ENCODE results near the gene NCS1. TPM values are rescaled to one million over a fixed set of nuclear protein-coding genes. Genes with fewer than 3 reads are reported as not detected.

The NCS1 gene
- total and polyA plus RNA-seq, 9 of the 15 experiments (the other 6 are each of a cell fraction or from before 2014, with no cell fraction given), result 0.28 to 27.0 (median 9.6) TPM

GRCh38 chr9:130149654-130150286, 22.4 kb upstream of the NCS1 start (continued):
- no peak for TF ChIP-seq BCLAF1 (IDR thresholded peaks at IDR 0.05; ENCODE audit: borderline replicate concordance in 1 of 2, control insufficient read depth in 1 of 2, low read depth in 2 of 2, low read length in 1 of 2)
- 0 out of 2 replicates have a peak, but pooled peaks have one; percentile 37 for TF ChIP-seq ADNP (tag; IDR thresholded peaks at IDR 0.05)
- peak; percentile 29 for TF ChIP-seq MEIS2 (IDR thresholded peaks at IDR 0.05; ENCODE audit: partially characterized antibody)
- TF ChIP-seq NKRF (IDR thresholded peaks at IDR 0.05; ENCODE audit: borderline replicate concordance), result no peak
- no peak for TF ChIP-seq FOXA1 (IDR thresholded peaks at IDR 0.05; ENCODE audit: borderline replicate concordance)
- no peak for TF ChIP-seq HDAC1 (IDR thresholded peaks at IDR 0.05)
- TF ChIP-seq CHD4 (IDR thresholded peaks at IDR 0.05; ENCODE audit: insufficient read depth, insufficient replicate concordance, low read depth, low read length, poor library complexity, severe bottlenecking), result no peak
- peak; percentile 52; the same call in 1 of the 2 replicates for TF ChIP-seq ZBTB7A (IDR thresholded peaks at IDR 0.05; ENCODE audit: borderline replicate concordance, control insufficient read depth, low read depth, low read length)
- no peak for TF ChIP-seq HDAC3 (IDR thresholded peaks at IDR 0.05; ENCODE audit: borderline replicate concordance, partially characterized antibody)
- TF ChIP-seq ZNF77 (CRISPR knock-in tag; IDR thresholded peaks at IDR 0.05), result no peak
- no peak for TF ChIP-seq ESRRB (CRISPR knock-in tag; IDR thresholded peaks at IDR 0.05; ENCODE audit: borderline replicate concordance)
- no peak for TF ChIP-seq FOXM1 (IDR thresholded peaks at IDR 0.05; ENCODE audit: low read depth)
- TF ChIP-seq FOXM1 (CRISPR knock-in tag; IDR thresholded peaks at IDR 0.05; ENCODE audit: low read depth), result 0 out of 2 replicates have a peak, but pooled peaks have one; percentile 31
- no peak for TF ChIP-seq PBX2 (CRISPR knock-in tag; IDR thresholded peaks at IDR 0.05; ENCODE audit: low read depth)
- peak; percentile 44; the same call in 1 of the 2 replicates for TF ChIP-seq PBX2 (tag; conservative IDR thresholded peaks at IDR 0.05; ENCODE audit: low read depth)
- TF ChIP-seq ZNF217 (CRISPR knock-in tag; IDR thresholded peaks at IDR 0.05), result no peak
- no peak for TF ChIP-seq JUNB (CRISPR knock-in tag; conservative IDR thresholded peaks at IDR 0.05)
- TF ChIP-seq CBX3 (IDR thresholded peaks at IDR 0.05; ENCODE audit: borderline replicate concordance in 1 of 2, low read length in 2 of 2), result peak in 1 of 2 experiments; percentile 41; a peak in 1 of 3 replicates
- TF ChIP-seq SP2 (IDR thresholded peaks at IDR 0.05; ENCODE audit: extremely low read depth, low read depth, low read length, poor library complexity, severe bottlenecking), result peak; percentile 14

All from K562 (cell line).